Large intestine (tissue), 3 donors: ENCODE data around the gene ABCC8. TPM values are rescaled to one million over a fixed set of nuclear protein-coding genes. Genes with fewer than 3 reads are reported as not detected.

Source experiments
- DNase-seq, 2 donors: peaks; one replicate each; pipeline versions ENCODE4 v3.0.0 to v3.0.0-alpha.2; 2013
- H3K27ac ChIP-seq: one replicate; pipeline ENCODE4 v1.5.1; 2013; ENCODE audit warnings: low read length
- H3K27me3 ChIP-seq: 2 replicates; pipeline ENCODE4 v1.6.1; 2013; ENCODE audit warnings: low read length; ENCODE audit not compliant: control insufficient read depth, insufficient read depth
- H3K36me3 ChIP-seq: 2 replicates; pipeline ENCODE4 v1.6.1; 2013; ENCODE audit warnings: low read length; ENCODE audit not compliant: control insufficient read depth, insufficient read depth
- H3K4me1 ChIP-seq: one replicate; pipeline ENCODE4 v1.6.1; 2013; ENCODE audit warnings: low read length; ENCODE audit not compliant: control insufficient read depth, insufficient read depth
- H3K4me3 ChIP-seq: one replicate; pipeline ENCODE4 v1.5.1; 2013; ENCODE audit warnings: low read length
- H3K9me3 ChIP-seq: one replicate; pipeline ENCODE4 v1.6.1; 2013; ENCODE audit warnings: mild to moderate bottlenecking, low read depth, low read length, moderate library complexity; ENCODE audit not compliant: control insufficient read depth
- WGBS: methylation state at CpG from one replicate; pipeline ENCODE4 v1.1.5; 2013; ENCODE audit warnings: low lambda C conversion rate; ENCODE audit not compliant: insufficient coverage; 5-methylcytosine and 5-hydroxymethylcytosine counted together
- polyA plus RNA-seq: library from polyadenylated mRNA; unstranded; fragments of 120-200 nt; gene quantifications from one replicate; pipeline ENCODE4 v1.2.1, GENCODE V29; 2013

ABCC8 gene
- polyA plus RNA-seq, 1 donor = 23.5 TPM

- Histone ChIP-seq H3K36me3 (peaks cover 83% of the 10 kb centered on the region), H3K4me3 (no peak overlapping the region), H3K27ac (no peak overlapping the region), H3K9me3 (peaks cover 18% of the 10 kb centered on the region), H3K27me3 (no peaks in the 10 kb centered on the region), H3K4me1 (no peaks in the 10 kb centered on the region)
- no peak for DNase-seq
Observed at GRCh38 chr11:17369094-17369493, 107.6 kb downstream of the ABCC8 start.

GRCh38 chr11:17368551-17368950 is 108.1 kb downstream of the ABCC8 start:
- Histone ChIP-seq H3K27me3 (no peaks in the 10 kb centered on the region), H3K4me1 (no peaks in the 10 kb centered on the region), H3K4me3 (no peak overlapping the region), H3K27ac (no peak overlapping the region), H3K36me3 (peaks cover 78% of the 10 kb centered on the region), H3K9me3 (peaks cover 19% of the 10 kb centered on the region)
- WGBS = no CpG with 5 or more reads among the region's 3 CpGs
- no peak for DNase-seq

- Histone ChIP-seq H3K4me1 (no peaks in the 10 kb centered on the region), H3K36me3 (peaks cover 60% of the 10 kb centered on the region), H3K27me3 (no peaks in the 10 kb centered on the region), H3K27ac (no peak overlapping the region), H3K4me3 (no peak overlapping the region), H3K9me3 (peaks cover 16% of the 10 kb centered on the region)
- no peak for DNase-seq
- WGBS = no CpG with 5 or more reads among the region's 1 CpG
Observed at GRCh38 chr11:17366495-17366894, 110.2 kb downstream of the ABCC8 start.

GRCh38 chr11:17354601-17354991 is 122.0 kb downstream of the ABCC8 start:
- H3K27me3 ChIP-seq = peaks cover 19% of the 10 kb centered on the region
- H3K4me3 ChIP-seq = no peak overlapping the region
- DNase-seq = peak; percentile 37 to 63
- peaks cover 12% of the 10 kb centered on the region for H3K4me1 ChIP-seq
- no peak overlapping the region for H3K27ac ChIP-seq
- peaks cover 16% of the 10 kb centered on the region for H3K36me3 ChIP-seq
- peaks cover 6% of the 10 kb centered on the region for H3K9me3 ChIP-seq
- WGBS = 50% methylated on average over 2 of the region's 3 CpGs

GRCh38 chr11:17353821-17354600 is 122.6 kb downstream of the ABCC8 start:
- 4% methylated on average over 4 of the region's 15 CpGs for WGBS
- peak overlapping the region; percentile 58 for H3K4me3 ChIP-seq
- peaks cover 2% of the 10 kb centered on the region for H3K9me3 ChIP-seq
- H3K27ac ChIP-seq = peak overlapping the region; percentile 90
- H3K27me3 ChIP-seq = peaks cover 19% of the 10 kb centered on the region
- H3K4me1 ChIP-seq = peaks cover 12% of the 10 kb centered on the region
- H3K36me3 ChIP-seq = peaks cover 12% of the 10 kb centered on the region
- DNase-seq = no peak

GRCh38 chr11:17352950-17353820 is 123.5 kb downstream of the ABCC8 start:
- H3K9me3 ChIP-seq = peaks cover 2% of the 10 kb centered on the region
- H3K4me1 ChIP-seq = peaks cover 12% of the 10 kb centered on the region
- H3K27ac ChIP-seq = peak overlapping the region; percentile 90
- peaks cover 19% of the 10 kb centered on the region for H3K27me3 ChIP-seq
- peak overlapping the region; percentile 58 for H3K4me3 ChIP-seq
- WGBS = 0% methylated on average over 2 of the region's 69 CpGs
- peaks cover 11% of the 10 kb centered on the region for H3K36me3 ChIP-seq
- DNase-seq = peak; percentile 84 to 94

GRCh38 chr11:17351510-17352176 is 125.0 kb downstream of the ABCC8 start, which contains the start of gene NCR3LG1:
NCR3LG1 (plus strand) TSS chr11:17351800; CDS start chr11:17351970, 170 bp downstream.
- H3K9me3 ChIP-seq = peaks cover 2% of the 10 kb centered on the region
- H3K27ac ChIP-seq = peak within 1 kb of the TSS; percentile 90
- WGBS = no CpG with 5 or more reads among the region's 61 CpGs
- peaks cover 19% of the 10 kb centered on the region for H3K27me3 ChIP-seq
- H3K4me3 ChIP-seq = peak within 1 kb of the TSS; percentile 58
- peaks cover under 1% of the 10 kb centered on the region for H3K36me3 ChIP-seq
- DNase-seq = peak; percentile 87 to 95
- peaks cover 12% of the 10 kb centered on the region for H3K4me1 ChIP-seq

GRCh38 chr11:17351172-17351509 is 125.5 kb downstream of the ABCC8 start:
- Histone ChIP-seq H3K36me3 (no peaks in the 10 kb centered on the region), H3K4me3 (peak overlapping the region; percentile 58), H3K27me3 (peaks cover 19% of the 10 kb centered on the region), H3K9me3 (peaks cover 2% of the 10 kb centered on the region), H3K4me1 (peaks cover 12% of the 10 kb centered on the region), H3K27ac (no peak overlapping the region)
- no peak for DNase-seq
- no CpG with 5 or more reads among the region's 12 CpGs for WGBS

- WGBS = no CpG with 5 or more reads among the region's 7 CpGs
- Histone ChIP-seq H3K27me3 (peaks cover 19% of the 10 kb centered on the region), H3K4me1 (peaks cover 12% of the 10 kb centered on the region), H3K27ac (no peak overlapping the region), H3K36me3 (no peaks in the 10 kb centered on the region), H3K9me3 (peaks cover 2% of the 10 kb centered on the region), H3K4me3 (no peak overlapping the region)
- peak in 1 of 2 donors; percentile 2 for DNase-seq
Observed at GRCh38 chr11:17350455-17351171, 126.0 kb downstream of the ABCC8 start.

- Histone ChIP-seq H3K9me3 (peaks cover 2% of the 10 kb centered on the region), H3K27ac (no peak overlapping the region), H3K36me3 (no peaks in the 10 kb centered on the region), H3K27me3 (peaks cover 17% of the 10 kb centered on the region), H3K4me3 (no peak overlapping the region), H3K4me1 (peaks cover 3% of the 10 kb centered on the region)
- WGBS = 40% methylated on average over 1 of the region's 1 CpG
- DNase-seq = no peak
Observed at GRCh38 chr11:17347676-17348075, 129.0 kb downstream of the ABCC8 start.
